Measurements from ENCODE around the gene CELA1. TPM values are rescaled to one million over a fixed set of nuclear protein-coding genes. Genes with fewer than 3 reads are reported as not detected.

CELA1 gene
- polyA plus RNA-seq, 2 of the 4 experiments (the other 2 are of a cell fraction), result not detected

DNA sequence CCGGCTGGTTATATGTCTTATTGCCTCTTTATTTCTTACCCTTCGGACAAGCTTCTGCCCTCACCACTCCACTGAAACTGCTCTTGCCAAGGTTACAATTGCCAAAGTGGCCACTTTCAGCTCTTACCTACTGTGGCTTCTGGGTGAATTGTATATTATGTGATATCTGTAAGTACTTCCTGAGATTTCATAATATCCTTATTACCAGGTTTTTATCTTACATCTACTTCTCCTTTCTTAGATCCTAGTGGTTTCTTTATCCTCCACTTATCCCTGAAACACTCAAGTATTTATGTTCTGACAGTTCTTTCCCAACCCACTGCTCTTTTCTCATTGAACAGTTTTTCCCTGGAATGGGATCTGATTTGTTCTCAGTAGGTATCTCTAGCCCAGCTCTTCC, 10.5 kb downstream of the CELA1 start:
- no peak for FAIRE-seq
- no peak overlapping the region for H3K4me2 ChIP-seq
- POLR2A ChIA-PET, result no interaction called here
- no peak for DNase-seq (ENCODE audit: low read depth in 1 of 2, low spot score in 1 of 2)
- no peaks in the 10 kb centered on the region for H3K9me3 ChIP-seq
- TF ChIP-seq, protein P1, sequence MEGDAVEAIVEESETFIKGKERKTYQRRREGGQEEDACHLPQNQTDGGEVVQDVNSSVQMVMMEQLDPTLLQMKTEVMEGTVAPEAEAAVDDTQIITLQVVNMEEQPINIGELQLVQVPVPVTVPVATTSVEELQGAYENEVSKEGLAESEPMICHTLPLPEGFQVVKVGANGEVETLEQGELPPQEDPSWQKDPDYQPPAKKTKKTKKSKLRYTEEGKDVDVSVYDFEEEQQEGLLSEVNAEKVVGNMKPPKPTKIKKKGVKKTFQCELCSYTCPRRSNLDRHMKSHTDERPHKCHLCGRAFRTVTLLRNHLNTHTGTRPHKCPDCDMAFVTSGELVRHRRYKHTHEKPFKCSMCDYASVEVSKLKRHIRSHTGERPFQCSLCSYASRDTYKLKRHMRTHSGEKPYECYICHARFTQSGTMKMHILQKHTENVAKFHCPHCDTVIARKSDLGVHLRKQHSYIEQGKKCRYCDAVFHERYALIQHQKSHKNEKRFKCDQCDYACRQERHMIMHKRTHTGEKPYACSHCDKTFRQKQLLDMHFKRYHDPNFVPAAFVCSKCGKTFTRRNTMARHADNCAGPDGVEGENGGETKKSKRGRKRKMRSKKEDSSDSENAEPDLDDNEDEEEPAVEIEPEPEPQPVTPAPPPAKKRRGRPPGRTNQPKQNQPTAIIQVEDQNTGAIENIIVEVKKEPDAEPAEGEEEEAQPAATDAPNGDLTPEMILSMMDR (IDR thresholded peaks at IDR 0.05), result no peak
- no peak for TF ChIP-seq TP53 (CRISPR knock-in tag; IDR thresholded peaks at IDR 0.05)
- TF ChIP-seq, protein P2, sequence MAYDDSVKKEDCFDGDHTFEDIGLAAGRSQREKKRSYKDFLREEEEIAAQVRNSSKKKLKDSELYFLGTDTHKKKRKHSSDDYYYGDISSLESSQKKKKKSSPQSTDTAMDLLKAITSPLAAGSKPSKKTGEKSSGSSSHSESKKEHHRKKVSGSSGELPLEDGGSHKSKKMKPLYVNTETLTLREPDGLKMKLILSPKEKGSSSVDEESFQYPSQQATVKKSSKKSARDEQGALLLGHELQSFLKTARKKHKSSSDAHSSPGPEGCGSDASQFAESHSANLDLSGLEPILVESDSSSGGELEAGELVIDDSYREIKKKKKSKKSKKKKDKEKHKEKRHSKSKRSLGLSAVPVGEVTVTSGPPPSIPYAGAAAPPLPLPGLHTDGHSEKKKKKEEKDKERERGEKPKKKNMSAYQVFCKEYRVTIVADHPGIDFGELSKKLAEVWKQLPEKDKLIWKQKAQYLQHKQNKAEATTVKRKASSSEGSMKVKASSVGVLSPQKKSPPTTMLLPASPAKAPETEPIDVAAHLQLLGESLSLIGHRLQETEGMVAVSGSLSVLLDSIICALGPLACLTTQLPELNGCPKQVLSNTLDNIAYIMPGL (CRISPR knock-in tag; IDR thresholded peaks at IDR 0.05; ENCODE audit: borderline replicate concordance), result no peak
- TF ChIP-seq BHLHE40 (IDR thresholded peaks at IDR 0.05; ENCODE audit: low read depth, low read length), result no peak
- no peak for TF ChIP-seq ZNF302 (CRISPR knock-in tag; IDR thresholded peaks at IDR 0.05)
- TF ChIP-seq NFE2L2 (conservative IDR thresholded peaks at IDR 0.05; ENCODE audit: low read length), result no peak
- no peak for TF ChIP-seq FOSL2 (IDR thresholded peaks at IDR 0.05)
- no peak for TF ChIP-seq FOSL2 (CRISPR knock-in tag; IDR thresholded peaks at IDR 0.05)
- no peak for TF ChIP-seq SREBF2 (IDR thresholded peaks at IDR 0.05)
- H3K4me1 ChIP-seq, result peaks cover 2% of the 10 kb centered on the region
- no peak for ATAC-seq
- no peak overlapping the region for H3K27ac ChIP-seq
- 79% methylated on average over 2 of the region's 2 CpGs for WGBS (ENCODE audit: missing lambda C conversion rate)
- CTCF ChIA-PET, result interaction anchor here (0.6 to 12.5 kb wide), 6 partner anchors 9 to 74 kb away, joined by 3 to 270 read pairs (median 4); partner anchors contain the start of gene SMAGP
- no peak overlapping the region for H3K4me3 ChIP-seq

DNA sequence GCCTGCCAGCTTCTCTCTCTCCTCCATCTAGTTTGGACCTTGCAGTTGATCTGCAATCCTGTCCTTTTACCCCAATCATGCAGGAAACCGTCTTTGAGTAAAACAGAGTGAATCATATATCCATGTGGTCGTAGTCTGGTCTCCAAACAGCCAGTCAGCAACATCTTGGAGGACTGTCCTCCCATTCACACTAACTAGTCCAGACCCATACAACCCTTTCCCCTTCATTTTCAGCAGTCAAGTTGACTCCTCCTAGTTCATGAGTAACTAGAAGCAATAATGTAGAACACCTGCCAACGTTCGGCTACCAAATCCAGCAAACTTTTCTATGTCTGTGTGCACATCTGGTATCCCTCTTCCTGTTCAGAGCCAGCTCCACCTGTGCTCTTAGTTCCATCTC, 11.7 kb downstream of the CELA1 start:
- POLR2A ChIA-PET, result interaction anchor here (0.9 kb wide), 1 partner anchor 117 kb away, joined by 3 read pairs; the partner anchor contains the start of gene POU6F1
- H3K4me3 ChIP-seq, result no peak overlapping the region
- no peak for TF ChIP-seq FOSL2 (IDR thresholded peaks at IDR 0.05)
- no peak for TF ChIP-seq FOSL2 (CRISPR knock-in tag; IDR thresholded peaks at IDR 0.05)
- no peak for TF ChIP-seq RNF2 (IDR thresholded peaks at IDR 0.05; ENCODE audit: borderline replicate concordance, low read depth)
- TF ChIP-seq CBX2 (IDR thresholded peaks at IDR 0.05; ENCODE audit: borderline replicate concordance, low read depth), result no peak
- no peak for TF ChIP-seq CBX8 (IDR thresholded peaks at IDR 0.05)
- TF ChIP-seq, protein P3, sequence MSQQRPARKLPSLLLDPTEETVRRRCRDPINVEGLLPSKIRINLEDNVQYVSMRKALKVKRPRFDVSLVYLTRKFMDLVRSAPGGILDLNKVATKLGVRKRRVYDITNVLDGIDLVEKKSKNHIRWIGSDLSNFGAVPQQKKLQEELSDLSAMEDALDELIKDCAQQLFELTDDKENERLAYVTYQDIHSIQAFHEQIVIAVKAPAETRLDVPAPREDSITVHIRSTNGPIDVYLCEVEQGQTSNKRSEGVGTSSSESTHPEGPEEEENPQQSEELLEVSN (IDR thresholded peaks at IDR 0.05; ENCODE audit: borderline replicate concordance, low read depth), result no peak
- TF ChIP-seq TFCP2L1 (CRISPR knock-in tag; IDR thresholded peaks at IDR 0.05), result no peak
- no peak for TF ChIP-seq ESRRA (IDR thresholded peaks at IDR 0.05; ENCODE audit: borderline replicate concordance, low read length)
- no peak for TF ChIP-seq EP300 (IDR thresholded peaks at IDR 0.05)
- no peak for TF ChIP-seq POLR2AphosphoS2 (conservative IDR thresholded peaks at IDR 0.05; ENCODE audit: low read length)
- TF ChIP-seq CHD4 (IDR thresholded peaks at IDR 0.05; ENCODE audit: borderline replicate concordance), result no peak
- TF ChIP-seq ZC3H11A (IDR thresholded peaks at IDR 0.05), result no peak
- TF ChIP-seq HOXA7 (CRISPR knock-in tag; IDR thresholded peaks at IDR 0.05), result no peak
- TF ChIP-seq, protein P4, sequence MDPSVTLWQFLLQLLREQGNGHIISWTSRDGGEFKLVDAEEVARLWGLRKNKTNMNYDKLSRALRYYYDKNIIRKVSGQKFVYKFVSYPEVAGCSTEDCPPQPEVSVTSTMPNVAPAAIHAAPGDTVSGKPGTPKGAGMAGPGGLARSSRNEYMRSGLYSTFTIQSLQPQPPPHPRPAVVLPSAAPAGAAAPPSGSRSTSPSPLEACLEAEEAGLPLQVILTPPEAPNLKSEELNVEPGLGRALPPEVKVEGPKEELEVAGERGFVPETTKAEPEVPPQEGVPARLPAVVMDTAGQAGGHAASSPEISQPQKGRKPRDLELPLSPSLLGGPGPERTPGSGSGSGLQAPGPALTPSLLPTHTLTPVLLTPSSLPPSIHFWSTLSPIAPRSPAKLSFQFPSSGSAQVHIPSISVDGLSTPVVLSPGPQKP (IDR thresholded peaks at IDR 0.05; ENCODE audit: low read depth, low read length), result no peak
- no peak for TF ChIP-seq HEYL (CRISPR knock-in tag; IDR thresholded peaks at IDR 0.05)
- no peak for TF ChIP-seq HOXB5 (CRISPR knock-in tag; IDR thresholded peaks at IDR 0.05)
- no peak for TF ChIP-seq NFE2L2 (conservative IDR thresholded peaks at IDR 0.05; ENCODE audit: low read length)
- no peak for TF ChIP-seq MYC (IDR thresholded peaks at IDR 0.05; ENCODE audit: borderline replicate concordance, low read length)
- H3K4me2 ChIP-seq, result no peak overlapping the region
- no peaks in the 10 kb centered on the region for H3K9me3 ChIP-seq
- 74% methylated on average over 4 of the region's 4 CpGs for WGBS (ENCODE audit: missing lambda C conversion rate)
- ATAC-seq, result no peak
- DNase-seq (ENCODE audit: low read depth in 1 of 2, low spot score in 1 of 2), result no peak
- H3K4me1 ChIP-seq, result no peaks in the 10 kb centered on the region
- CTCF ChIA-PET, result interaction anchor here (1.0 to 12.5 kb wide), 4 partner anchors 11 to 73 kb away, joined by 3 to 270 read pairs (median 5); partner anchors contain the start of genes BIN2 and SMAGP
- FAIRE-seq, result no peak
- no peak overlapping the region for H3K27ac ChIP-seq

Measured in A549 (cell line).